Stimulated activated naive CD8-positive, alpha-beta T cell treated with anti-CD3 and anti-CD28 coated beads, Interleukin-15, Interleukin-2, amounts not matched to agents 100 ng/mL and 50 ng/mL, for 24 hours (primary cell): ENCODE measurements around the gene RUVBL1.
A peak's percentile ranks its signal among the peaks of the same experiment; 100 is the strongest.
"Not testable (repeated sequence)": the region's sequence is repeated elsewhere in the genome, so short reads cannot be mapped to it uniquely, and the experiment has no call there.

Experiments used
- H3K27ac Mint-ChIP-seq: one replicate; pipeline ENCODE4 v1.8.0; 2021; ENCODE audit warnings: mild to moderate bottlenecking, mixed read lengths
- H3K27me3 Mint-ChIP-seq: one replicate; pipeline ENCODE4 v1.8.0; 2021; ENCODE audit warnings: mixed read lengths
- H3K36me3 Mint-ChIP-seq: one replicate; pipeline ENCODE4 v1.8.0; 2021; ENCODE audit warnings: low read depth, mixed read lengths
- H3K4me1 Mint-ChIP-seq: one replicate; pipeline ENCODE4 v1.8.0; 2021; ENCODE audit warnings: low read depth, mixed read lengths
- H3K4me3 Mint-ChIP-seq: one replicate; pipeline ENCODE4 v1.8.0; 2021; ENCODE audit warnings: mild to moderate bottlenecking, mixed read lengths
- H3K9me3 Mint-ChIP-seq: one replicate; pipeline ENCODE4 v1.8.0; 2021; ENCODE audit warnings: mixed read lengths

RUVBL1 gene

GRCh38 chr3:128123538-128124368, at the start of gene RUVBL1:
TSS of gene RUVBL1 (minus strand) at chr3:128123812. CDS start at chr3:128123724, 88 bp downstream.
- Mint-ChIP-seq H3K27me3 (no peaks in the 10 kb centered on the region), H3K4me3 (peak within 1 kb of the TSS; percentile 96), H3K4me1 (peaks cover 27% of the 10 kb centered on the region), H3K27ac (peak within 1 kb of the TSS; percentile 99), H3K9me3 (no peaks in the 10 kb centered on the region), H3K36me3 (peaks cover 24% of the 10 kb centered on the region)

- Mint-ChIP-seq H3K36me3 (no peaks in the 10 kb centered on the region), H3K4me1 (peaks cover 38% of the 10 kb centered on the region), H3K4me3 (no peak overlapping the region), H3K27me3 (no peaks in the 10 kb centered on the region), H3K27ac (no peak overlapping the region), H3K9me3 (no peaks in the 10 kb centered on the region)
Measured at GRCh38 chr3:128173200-128173599, 49.6 kb upstream of the RUVBL1 start.

- Mint-ChIP-seq H3K36me3 (peaks cover 1% of the 10 kb centered on the region), H3K4me1 (peaks cover 24% of the 10 kb centered on the region), H3K27me3 (no peaks in the 10 kb centered on the region), H3K27ac (no peak overlapping the region), H3K4me3 (no peak overlapping the region), H3K9me3 (no peaks in the 10 kb centered on the region)
Measured at GRCh38 chr3:128170866-128171516, 47.4 kb upstream of the RUVBL1 start.

GRCh38 chr3:128168836-128169235, 45.2 kb upstream of the RUVBL1 start:
- H3K4me1 Mint-ChIP-seq = peaks cover 5% of the 10 kb centered on the region
- H3K36me3 Mint-ChIP-seq = peaks cover 9% of the 10 kb centered on the region
- H3K27me3 Mint-ChIP-seq = no peaks in the 10 kb centered on the region
- no peak overlapping the region for H3K27ac Mint-ChIP-seq
- H3K9me3 Mint-ChIP-seq = no peaks in the 10 kb centered on the region
- H3K4me3 Mint-ChIP-seq = no peak overlapping the region

GRCh38 chr3:128167973-128168674, 44.5 kb upstream of the RUVBL1 start:
- peaks cover 3% of the 10 kb centered on the region for H3K4me1 Mint-ChIP-seq
- H3K27me3 Mint-ChIP-seq = no peaks in the 10 kb centered on the region
- no peak overlapping the region for H3K27ac Mint-ChIP-seq
- H3K9me3 Mint-ChIP-seq = no peaks in the 10 kb centered on the region
- no peak overlapping the region for H3K4me3 Mint-ChIP-seq
- peaks cover 9% of the 10 kb centered on the region for H3K36me3 Mint-ChIP-seq

- no peak overlapping the region for H3K4me3 Mint-ChIP-seq
- no peak overlapping the region for H3K27ac Mint-ChIP-seq
- H3K27me3 Mint-ChIP-seq = no peaks in the 10 kb centered on the region
- H3K4me1 Mint-ChIP-seq = peaks cover 3% of the 10 kb centered on the region
- peaks cover 14% of the 10 kb centered on the region for H3K36me3 Mint-ChIP-seq
- no peaks in the 10 kb centered on the region for H3K9me3 Mint-ChIP-seq
Measured at GRCh38 chr3:128167646-128167972, 44.0 kb upstream of the RUVBL1 start.

- H3K4me1 Mint-ChIP-seq = peaks cover 3% of the 10 kb centered on the region
- H3K36me3 Mint-ChIP-seq = peaks cover 14% of the 10 kb centered on the region
- no peaks in the 10 kb centered on the region for H3K27me3 Mint-ChIP-seq
- H3K27ac Mint-ChIP-seq = no peak overlapping the region
- no peaks in the 10 kb centered on the region for H3K9me3 Mint-ChIP-seq
- H3K4me3 Mint-ChIP-seq = no peak overlapping the region
Measured at GRCh38 chr3:128166971-128167453, 43.4 kb upstream of the RUVBL1 start.

- Mint-ChIP-seq H3K4me1 (peaks cover 3% of the 10 kb centered on the region), H3K4me3 (no peak overlapping the region), H3K27ac (no peak overlapping the region), H3K36me3 (peaks cover 27% of the 10 kb centered on the region), H3K9me3 (no peaks in the 10 kb centered on the region), H3K27me3 (no peaks in the 10 kb centered on the region)
Measured at GRCh38 chr3:128163432-128163831, 39.8 kb upstream of the RUVBL1 start.

- peaks cover 51% of the 10 kb centered on the region for H3K36me3 Mint-ChIP-seq
- H3K27ac Mint-ChIP-seq = no peak overlapping the region
- peaks cover 9% of the 10 kb centered on the region for H3K4me1 Mint-ChIP-seq
- no peaks in the 10 kb centered on the region for H3K9me3 Mint-ChIP-seq
- H3K27me3 Mint-ChIP-seq = no peaks in the 10 kb centered on the region
- H3K4me3 Mint-ChIP-seq = no peak overlapping the region
Measured at GRCh38 chr3:128160661-128161060, 37.0 kb upstream of the RUVBL1 start.

- H3K36me3 Mint-ChIP-seq = peaks cover 43% of the 10 kb centered on the region
Measured at GRCh38 chr3:128155616-128156360, 32.2 kb upstream of the RUVBL1 start.

GRCh38 chr3:128154354-128154753, 30.7 kb upstream of the RUVBL1 start:
- Mint-ChIP-seq H3K4me1 (peaks cover 29% of the 10 kb centered on the region), H3K36me3 (peaks cover 40% of the 10 kb centered on the region), H3K27ac (peak overlapping the region; percentile 96), H3K4me3 (peak overlapping the region; percentile 92)
- H3K9me3 Mint-ChIP-seq, H3K27me3 Mint-ChIP-seq: not testable (repeated sequence)

More at GRCh38 chr3:128155616-128156360, 32.2 kb upstream of the RUVBL1 start:
- Mint-ChIP-seq H3K4me3 (peak overlapping the region; percentile 9), H3K27me3 (no peaks in the 10 kb centered on the region), H3K27ac (no peak overlapping the region), H3K4me1 (peaks cover 29% of the 10 kb centered on the region), H3K9me3 (no peaks in the 10 kb centered on the region)

- peak within 1 kb of the TSS; percentile 96 for H3K27ac Mint-ChIP-seq
- H3K36me3 Mint-ChIP-seq = peaks cover 30% of the 10 kb centered on the region
- no peaks in the 10 kb centered on the region for H3K27me3 Mint-ChIP-seq
- no peaks in the 10 kb centered on the region for H3K9me3 Mint-ChIP-seq
- peak within 1 kb of the TSS; percentile 92 for H3K4me3 Mint-ChIP-seq
- H3K4me1 Mint-ChIP-seq = peaks cover 29% of the 10 kb centered on the region
Measured at GRCh38 chr3:128153156-128154041, 29.8 kb upstream of the RUVBL1 start, which contains the start of gene EEFSEC. TSS of gene EEFSEC (plus strand) at chr3:128153481. CDS start at chr3:128153508, 27 bp downstream.

- peaks cover 29% of the 10 kb centered on the region for H3K4me1 Mint-ChIP-seq
- H3K4me3 Mint-ChIP-seq = peak overlapping the region; percentile 92
Measured at GRCh38 chr3:128152419-128153155, 29.0 kb upstream of the RUVBL1 start.

More at GRCh38 chr3:128152419-128153155, 29.0 kb upstream of the RUVBL1 start:
- peak overlapping the region; percentile 96 for H3K27ac Mint-ChIP-seq
- H3K36me3 Mint-ChIP-seq = peaks cover 22% of the 10 kb centered on the region
- no peaks in the 10 kb centered on the region for H3K27me3 Mint-ChIP-seq
- H3K9me3 Mint-ChIP-seq = no peaks in the 10 kb centered on the region
